Hepatocyte (in vitro differentiated cells): Measurements from ENCODE around the gene CYP26A1. TPM values are rescaled to one million over a fixed set of nuclear protein-coding genes. Genes with fewer than 3 reads are reported as not detected.

ENCODE experiments used
- DNase-seq: peaks from one replicate; pipeline ENCODE4 v3.0.0-alpha.2; 2016; ENCODE audit warnings: low spot score
- H2AFZ ChIP-seq: fragments of 200-600 bp; sonication (generic); 2 replicates; pipeline ENCODE4 v1.6.0; 2016; ENCODE audit warnings: antibody characterized with exemption, mild to moderate bottlenecking
- H3K27ac ChIP-seq: fragments of 200-600 bp; sonication (generic); 2 replicates; pipeline ENCODE4 v1.5.1; 2016; ENCODE audit warnings: mild to moderate bottlenecking
- H3K27me3 ChIP-seq: fragments of 200-600 bp; sonication (generic); 2 replicates; pipeline ENCODE4 v1.6.1; 2016
- H3K36me3 ChIP-seq: fragments of 200-600 bp; sonication (generic); replicated peaks from 2 replicates; pipeline ENCODE4 v1.5.1; 2016; ENCODE audit warnings: low read depth; ENCODE audit not compliant: insufficient read depth
- H3K4me1 ChIP-seq: fragments of 200-600 bp; sonication (generic); 2 replicates; pipeline ENCODE4 v1.5.1; 2016; ENCODE audit warnings: mild to moderate bottlenecking, moderate library complexity; ENCODE audit not compliant: insufficient read depth
- H3K4me2 ChIP-seq: fragments of 200-600 bp; sonication (generic); 2 replicates; pipeline ENCODE4 v1.6.0; 2016
- H3K4me3 ChIP-seq: fragments of 200-600 bp; sonication (generic); 2 replicates; pipeline ENCODE4 v1.5.1; 2016; ENCODE audit warnings: mild to moderate bottlenecking
- H3K79me2 ChIP-seq: fragments of 200-600 bp; sonication (generic); 2 replicates; pipeline ENCODE4 v1.6.0; 2017; ENCODE audit warnings: mild to moderate bottlenecking
- H3K9me2 ChIP-seq: fragments of 200-600 bp; sonication (generic); replicated peaks from 2 replicates; pipeline ENCODE4 v1.6.0; 2017; ENCODE audit warnings: mild to moderate bottlenecking; ENCODE audit not compliant: insufficient read depth
- H3K9me3 ChIP-seq: fragments of 200-600 bp; sonication (generic); 2 replicates; pipeline ENCODE4 v1.5.1; 2016; ENCODE audit warnings: low read depth, mild to moderate bottlenecking
- H4K20me1 ChIP-seq: fragments of 200-600 bp; sonication (generic); 2 replicates; pipeline ENCODE4 v1.6.0; 2016; ENCODE audit warnings: mild to moderate bottlenecking; ENCODE audit not compliant: insufficient read depth, poor library complexity, severe bottlenecking
- CTCF ChIP-seq: fragments of 200-600 bp; sonication (generic); IDR thresholded peaks from 2 replicates; pipeline ENCODE4 v1.5.1; 2016; ENCODE audit warnings: antibody characterized with exemption, mild to moderate bottlenecking; ENCODE audit not compliant: poor library complexity
- EZH2 ChIP-seq: fragments of 200-600 bp; sonication (generic); IDR thresholded peaks from 2 replicates; pipeline ENCODE4 v1.6.1; 2016; ENCODE audit warnings: antibody characterized with exemption, mild to moderate bottlenecking, borderline replicate concordance
- EZH2phosphoT487 ChIP-seq: fragments of 200-600 bp; sonication (generic); IDR thresholded peaks from one replicate; pipeline ENCODE4 v1.6.1; 2018; ENCODE audit warnings: antibody characterized with exemption, mild to moderate bottlenecking, low read depth, moderate library complexity; ENCODE audit not compliant: unreplicated experiment, severe bottlenecking
- WGBS: methylation state at CpG from one replicate; pipeline ENCODE4 v1.1.6; 2016; ENCODE audit warnings: low lambda C conversion rate; ENCODE audit errors: missing lambda C conversion rate; 5-methylcytosine and 5-hydroxymethylcytosine counted together
- polyA plus RNA-seq: library from polyadenylated mRNA; unstranded; fragments of >200 nt; fragmentation: Nextera tagmentation; extraction: Ambion mirVana; gene quantifications from 2 replicates; pipeline ENCODE4 v1.2.1, GENCODE V29; 2016
- total RNA-seq: library from RNA; depleted of rRNA; stranded (reverse); fragments of >200 nt; gene quantifications from 2 replicates; pipeline ENCODE4 v1.2.3, GENCODE V29; 2014

The CYP26A1 gene
- total and polyA plus RNA-seq, 2 experiments from 2014 or later = 0.69 to 0.80 TPM

- H2AFZ ChIP-seq = no peak overlapping the region
- H3K9me3 ChIP-seq = no peaks in the 10 kb centered on the region
- H4K20me1 ChIP-seq = no peaks in the 10 kb centered on the region
- H3K4me1 ChIP-seq = no peaks in the 10 kb centered on the region
- DNase-seq = no peak
- no peaks in the 10 kb centered on the region for H3K36me3 ChIP-seq
- H3K9me2 ChIP-seq = no peaks in the 10 kb centered on the region
- no peak overlapping the region for H3K27ac ChIP-seq
- no peaks in the 10 kb centered on the region for H3K27me3 ChIP-seq
- no peak overlapping the region for H3K4me2 ChIP-seq
- 75% methylated on average over 4 of the region's 4 CpGs for WGBS
- no peak overlapping the region for H3K4me3 ChIP-seq
- TF ChIP-seq EZH2 = no peak
- no peaks in the 10 kb centered on the region for H3K79me2 ChIP-seq
Measured at GRCh38 chr10:93085272-93085859, 11.7 kb downstream of the CYP26A1 start.

GRCh38 chr10:93086289-93086688 is 12.6 kb downstream of the CYP26A1 start:
- H2AFZ ChIP-seq = no peak overlapping the region
- no peaks in the 10 kb centered on the region for H3K4me1 ChIP-seq
- no peaks in the 10 kb centered on the region for H3K27me3 ChIP-seq
- no peaks in the 10 kb centered on the region for H3K9me3 ChIP-seq
- no peaks in the 10 kb centered on the region for H3K79me2 ChIP-seq
- H3K4me2 ChIP-seq = no peak overlapping the region
- H3K27ac ChIP-seq = no peak overlapping the region
- no peak overlapping the region for H3K4me3 ChIP-seq
- no peak for DNase-seq
- 95% methylated on average over 6 of the region's 6 CpGs for WGBS
- H4K20me1 ChIP-seq = no peaks in the 10 kb centered on the region
- no peaks in the 10 kb centered on the region for H3K9me2 ChIP-seq
- TF ChIP-seq EZH2 (no peak), EZH2phosphoT487 (no peak), CTCF (no peak)
- H3K36me3 ChIP-seq = no peaks in the 10 kb centered on the region

GRCh38 chr10:93087846-93088245 is 14.2 kb downstream of the CYP26A1 start:
- no peaks in the 10 kb centered on the region for H4K20me1 ChIP-seq
- 78% methylated on average over 3 of the region's 3 CpGs for WGBS
- no peaks in the 10 kb centered on the region for H3K4me1 ChIP-seq
- no peaks in the 10 kb centered on the region for H3K36me3 ChIP-seq
- no peak overlapping the region for H3K4me2 ChIP-seq
- no peaks in the 10 kb centered on the region for H3K79me2 ChIP-seq
- H3K27me3 ChIP-seq = no peaks in the 10 kb centered on the region
- no peak for DNase-seq
- no peak overlapping the region for H3K4me3 ChIP-seq
- H3K9me2 ChIP-seq = no peaks in the 10 kb centered on the region
- no peak overlapping the region for H3K27ac ChIP-seq
- TF ChIP-seq EZH2phosphoT487 (no peak), EZH2 (no peak), CTCF (no peak)
- H2AFZ ChIP-seq = no peak overlapping the region
- no peaks in the 10 kb centered on the region for H3K9me3 ChIP-seq

- Histone ChIP-seq H3K9me2 (no peaks in the 10 kb centered on the region), H3K4me1 (no peaks in the 10 kb centered on the region), H3K4me3 (no peak overlapping the region), H3K79me2 (no peaks in the 10 kb centered on the region), H3K27me3 (no peaks in the 10 kb centered on the region), H4K20me1 (no peaks in the 10 kb centered on the region), H3K27ac (no peak overlapping the region), H3K9me3 (no peaks in the 10 kb centered on the region), H2AFZ (no peak overlapping the region), H3K36me3 (no peaks in the 10 kb centered on the region), H3K4me2 (no peak overlapping the region)
- WGBS = 79% methylated on average over 4 of the region's 4 CpGs
- TF ChIP-seq EZH2 = no peak
- TF ChIP-seq CTCF = no peak
- TF ChIP-seq EZH2phosphoT487 = no peak
- DNase-seq = no peak
Measured at GRCh38 chr10:93088466-93088865, 14.8 kb downstream of the CYP26A1 start.
